HL-60 (cell line): Measurements from ENCODE around the gene TPBG.

ENCODE experiments used
- CTCF ChIP-seq: IDR thresholded peaks from one replicate; pipeline ENCODE4 v1.5.1; 2011; ENCODE audit warnings: low read length, control low read depth, inconsistent platforms; ENCODE audit not compliant: insufficient read depth
- GABPA ChIP-seq: IDR thresholded peaks from 2 replicates; pipeline ENCODE4 v1.6.1; 2012; ENCODE audit warnings: low read depth
- POLR2AphosphoS5 ChIP-seq: IDR thresholded peaks from 2 replicates; pipeline ENCODE4 v1.6.1; 2012; ENCODE audit warnings: low read depth
- SPI1 ChIP-seq: IDR thresholded peaks from 2 replicates; pipeline ENCODE4 v1.6.1; 2012; ENCODE audit warnings: low read depth, mild to moderate bottlenecking, borderline replicate concordance
- TF ChIP-seq, protein P1 (sequence below): IDR thresholded peaks from 2 replicates; pipeline ENCODE4 v1.6.1; 2012; ENCODE audit warnings: low read depth; ENCODE audit not compliant: insufficient replicate concordance

- TF ChIP-seq, protein P1, sequence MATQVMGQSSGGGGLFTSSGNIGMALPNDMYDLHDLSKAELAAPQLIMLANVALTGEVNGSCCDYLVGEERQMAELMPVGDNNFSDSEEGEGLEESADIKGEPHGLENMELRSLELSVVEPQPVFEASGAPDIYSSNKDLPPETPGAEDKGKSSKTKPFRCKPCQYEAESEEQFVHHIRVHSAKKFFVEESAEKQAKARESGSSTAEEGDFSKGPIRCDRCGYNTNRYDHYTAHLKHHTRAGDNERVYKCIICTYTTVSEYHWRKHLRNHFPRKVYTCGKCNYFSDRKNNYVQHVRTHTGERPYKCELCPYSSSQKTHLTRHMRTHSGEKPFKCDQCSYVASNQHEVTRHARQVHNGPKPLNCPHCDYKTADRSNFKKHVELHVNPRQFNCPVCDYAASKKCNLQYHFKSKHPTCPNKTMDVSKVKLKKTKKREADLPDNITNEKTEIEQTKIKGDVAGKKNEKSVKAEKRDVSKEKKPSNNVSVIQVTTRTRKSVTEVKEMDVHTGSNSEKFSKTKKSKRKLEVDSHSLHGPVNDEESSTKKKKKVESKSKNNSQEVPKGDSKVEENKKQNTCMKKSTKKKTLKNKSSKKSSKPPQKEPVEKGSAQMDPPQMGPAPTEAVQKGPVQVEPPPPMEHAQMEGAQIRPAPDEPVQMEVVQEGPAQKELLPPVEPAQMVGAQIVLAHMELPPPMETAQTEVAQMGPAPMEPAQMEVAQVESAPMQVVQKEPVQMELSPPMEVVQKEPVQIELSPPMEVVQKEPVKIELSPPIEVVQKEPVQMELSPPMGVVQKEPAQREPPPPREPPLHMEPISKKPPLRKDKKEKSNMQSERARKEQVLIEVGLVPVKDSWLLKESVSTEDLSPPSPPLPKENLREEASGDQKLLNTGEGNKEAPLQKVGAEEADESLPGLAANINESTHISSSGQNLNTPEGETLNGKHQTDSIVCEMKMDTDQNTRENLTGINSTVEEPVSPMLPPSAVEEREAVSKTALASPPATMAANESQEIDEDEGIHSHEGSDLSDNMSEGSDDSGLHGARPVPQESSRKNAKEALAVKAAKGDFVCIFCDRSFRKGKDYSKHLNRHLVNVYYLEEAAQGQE = no peak
- no peak for TF ChIP-seq CTCF
- TF ChIP-seq POLR2AphosphoS5 = no peak
- no peak for TF ChIP-seq GABPA
- no peak for TF ChIP-seq SPI1
These were observed 4.1 kb downstream of the TPBG start for GRCh38 chr6:82367704-82368103.
